IPS DF 4.7 (cell line): ENCODE data around the gene WNT8A.
A peak's percentile ranks its signal among the peaks of the same experiment; 100 is the strongest.

Experiments
- DNase-seq: peaks from one replicate; pipeline ENCODE4 v3.0.0-alpha.2; 2013; ENCODE audit warnings: low spot score; ENCODE audit errors: extremely low read depth

WNT8A gene

DNA sequence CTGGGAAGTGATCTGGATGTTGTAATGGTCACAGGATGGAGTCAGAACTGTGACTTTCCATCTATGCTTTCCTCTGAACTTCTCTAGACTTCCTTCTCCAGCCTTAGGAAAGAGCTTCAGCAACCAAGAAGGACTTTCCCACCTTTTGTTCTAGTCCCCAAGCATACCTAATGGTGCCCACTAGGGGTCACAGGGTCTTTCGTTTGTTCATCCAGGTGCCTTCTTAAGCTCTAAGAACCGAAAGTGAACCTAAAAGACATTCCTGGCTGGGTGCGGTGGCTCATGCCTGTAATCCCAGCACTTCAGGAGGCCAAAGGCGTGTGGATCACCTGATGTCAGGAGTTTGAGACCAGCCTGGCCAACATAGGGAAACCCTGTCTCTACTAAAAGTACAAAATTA is 1.8 kb upstream of the WNT8A start:
- DNase-seq: no peak

DNA sequence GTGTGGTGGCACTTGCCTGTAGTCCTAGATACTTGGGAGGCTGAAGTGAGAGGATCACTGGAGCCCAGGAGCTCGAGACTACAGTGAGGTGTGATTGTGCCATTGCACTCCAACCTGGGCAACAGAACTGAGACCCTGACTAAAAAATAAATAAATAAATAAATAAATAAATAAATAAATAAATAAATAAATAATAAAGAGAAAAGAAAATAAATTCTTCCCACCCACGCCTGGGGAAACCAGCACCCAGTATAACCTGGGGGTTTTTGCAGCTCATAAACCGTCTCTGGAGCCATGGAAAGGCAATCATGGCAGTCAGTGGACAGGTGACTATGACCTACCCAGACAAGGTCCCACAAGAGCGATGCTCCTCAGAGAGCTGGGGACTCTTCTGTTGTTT is 7.9 kb downstream of the WNT8A start:
- no peak for DNase-seq

DNA sequence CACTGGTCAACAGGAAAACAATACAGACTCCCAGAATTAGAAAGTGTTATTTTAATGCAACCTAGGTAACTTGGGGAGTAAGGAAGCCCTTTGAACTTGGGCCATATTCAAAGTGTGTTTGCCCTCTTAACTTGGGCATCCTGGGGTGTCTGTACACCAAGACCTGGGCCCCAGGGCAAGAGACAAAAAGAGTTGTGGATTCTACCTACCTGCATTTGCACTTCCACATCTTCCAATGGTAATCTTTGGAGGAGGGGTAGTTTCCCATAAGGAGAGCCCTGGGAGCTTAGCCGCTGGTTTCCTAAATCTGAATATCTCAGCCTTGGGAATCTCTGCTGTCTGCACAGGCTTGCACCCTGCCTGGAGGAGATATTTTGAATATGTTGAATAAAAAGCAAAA is 8.5 kb downstream of the WNT8A start:
- no peak for DNase-seq

DNA sequence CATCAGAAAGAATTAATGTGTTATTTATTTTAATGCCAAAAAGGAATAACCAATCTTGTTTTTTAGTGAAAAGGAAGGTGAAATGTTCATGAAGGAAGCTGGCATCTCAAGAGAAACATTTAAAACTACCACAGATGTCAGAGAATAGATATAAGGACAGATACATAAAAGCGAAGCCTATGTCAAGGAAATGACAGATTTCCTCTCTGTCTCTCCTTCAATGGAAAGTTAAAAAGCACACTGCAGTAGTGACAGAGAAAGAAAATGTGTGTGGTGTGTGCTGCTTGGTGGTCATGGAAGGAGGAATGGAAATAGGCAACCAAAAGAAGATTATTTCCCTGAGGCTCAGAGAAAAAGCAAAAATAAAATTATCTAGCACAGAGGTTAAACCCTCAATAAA is 9.2 kb downstream of the WNT8A start:
- DNase-seq: no peak

DNA sequence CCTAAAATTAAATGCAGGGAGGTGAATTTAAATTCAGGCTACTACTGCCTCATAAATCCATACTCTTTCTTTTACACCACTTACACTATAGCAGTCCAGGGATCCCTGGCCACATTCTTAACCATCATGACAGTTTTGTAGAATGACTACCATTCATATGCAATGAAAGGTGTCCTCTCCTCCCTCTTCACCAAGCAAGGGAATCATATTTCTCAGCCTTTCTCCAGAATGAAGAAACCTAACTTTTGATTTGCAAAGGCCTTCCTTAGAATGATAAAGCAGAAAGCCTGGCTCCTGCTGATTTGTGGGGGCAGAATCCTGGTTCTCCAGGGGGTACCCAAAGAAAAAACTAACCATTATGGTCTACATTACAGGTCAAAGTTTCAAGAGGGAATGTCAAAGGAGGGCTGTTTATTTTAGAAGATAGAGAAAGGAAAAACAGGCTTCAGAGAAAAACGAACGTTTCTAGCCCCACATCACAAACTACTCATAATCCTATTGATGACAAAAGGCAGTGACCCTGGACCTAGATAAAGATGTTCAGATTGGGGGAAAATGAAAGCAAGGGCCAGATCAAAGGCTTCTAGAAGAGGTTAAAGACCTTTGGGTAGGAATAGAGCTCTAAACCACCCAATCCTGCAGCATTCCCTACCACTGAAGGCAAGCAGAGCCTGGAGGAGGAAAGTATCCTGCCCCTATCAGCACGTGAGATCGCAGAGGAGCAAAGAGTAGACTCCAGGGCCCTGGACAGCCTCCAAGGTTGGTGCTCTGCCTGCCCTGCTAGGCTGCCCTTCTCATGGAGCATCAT is 11.5 kb downstream of the WNT8A start:
- peak; percentile 66 for DNase-seq

DNA sequence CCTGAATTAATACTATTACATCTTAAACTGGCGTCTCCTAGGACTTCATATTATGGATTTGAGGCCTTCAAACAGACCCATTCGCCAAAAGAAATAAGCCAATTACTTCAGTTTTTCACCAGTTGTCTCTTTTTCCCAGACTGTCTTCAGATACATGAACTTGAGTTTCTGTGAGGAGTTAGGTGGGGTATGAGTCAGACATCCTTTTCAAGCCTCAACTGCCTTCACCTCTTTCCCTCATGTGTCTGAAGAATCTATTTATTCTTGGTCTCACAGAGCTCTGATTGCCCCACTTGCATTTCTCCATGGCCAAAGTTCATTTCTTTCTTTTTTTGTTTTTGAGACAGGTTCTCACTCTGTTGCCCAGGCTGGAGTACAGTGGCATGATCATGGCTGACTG is 12.5 kb downstream of the WNT8A start:
- DNase-seq: no peak

DNA sequence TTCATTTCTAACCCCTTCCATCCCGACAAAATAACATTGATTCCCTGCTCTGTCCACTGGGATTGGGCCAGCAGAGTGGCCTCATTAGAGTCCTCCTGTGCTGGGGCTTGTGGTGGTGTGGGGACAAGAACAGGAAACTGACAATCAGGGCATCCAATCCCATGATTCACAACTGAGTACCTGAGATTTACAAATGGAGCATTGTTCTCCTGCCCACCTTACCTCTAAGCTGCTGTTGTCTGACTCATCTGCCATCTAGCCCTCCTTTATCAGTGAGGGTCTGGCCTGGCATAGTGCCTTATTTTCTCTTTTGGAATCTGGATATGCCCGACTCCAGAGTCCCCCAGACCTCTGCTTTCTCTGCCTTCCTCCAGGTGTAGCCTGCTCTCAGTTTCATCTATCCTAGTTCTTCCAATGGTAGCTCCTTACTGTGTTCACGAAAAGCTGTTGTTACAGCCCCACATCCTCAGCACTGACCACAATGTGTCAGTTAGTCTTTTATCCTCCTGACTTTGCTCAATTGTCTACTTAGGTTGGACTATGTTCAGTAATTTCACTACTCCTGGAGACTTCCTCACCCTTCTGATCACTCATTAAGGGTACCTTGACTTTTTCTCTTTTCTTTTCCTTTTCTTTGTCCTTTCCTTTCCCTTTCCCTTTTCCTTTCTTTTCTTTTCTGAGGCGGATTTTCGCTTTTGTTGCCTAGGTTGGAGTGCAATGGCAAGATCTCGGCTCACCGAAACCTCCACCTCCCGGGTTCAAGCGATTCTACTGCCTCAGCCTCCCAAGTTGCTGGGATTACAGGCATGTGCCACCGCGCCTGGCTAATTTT is 13.4 kb downstream of the WNT8A start:
- DNase-seq: no peak

DNA sequence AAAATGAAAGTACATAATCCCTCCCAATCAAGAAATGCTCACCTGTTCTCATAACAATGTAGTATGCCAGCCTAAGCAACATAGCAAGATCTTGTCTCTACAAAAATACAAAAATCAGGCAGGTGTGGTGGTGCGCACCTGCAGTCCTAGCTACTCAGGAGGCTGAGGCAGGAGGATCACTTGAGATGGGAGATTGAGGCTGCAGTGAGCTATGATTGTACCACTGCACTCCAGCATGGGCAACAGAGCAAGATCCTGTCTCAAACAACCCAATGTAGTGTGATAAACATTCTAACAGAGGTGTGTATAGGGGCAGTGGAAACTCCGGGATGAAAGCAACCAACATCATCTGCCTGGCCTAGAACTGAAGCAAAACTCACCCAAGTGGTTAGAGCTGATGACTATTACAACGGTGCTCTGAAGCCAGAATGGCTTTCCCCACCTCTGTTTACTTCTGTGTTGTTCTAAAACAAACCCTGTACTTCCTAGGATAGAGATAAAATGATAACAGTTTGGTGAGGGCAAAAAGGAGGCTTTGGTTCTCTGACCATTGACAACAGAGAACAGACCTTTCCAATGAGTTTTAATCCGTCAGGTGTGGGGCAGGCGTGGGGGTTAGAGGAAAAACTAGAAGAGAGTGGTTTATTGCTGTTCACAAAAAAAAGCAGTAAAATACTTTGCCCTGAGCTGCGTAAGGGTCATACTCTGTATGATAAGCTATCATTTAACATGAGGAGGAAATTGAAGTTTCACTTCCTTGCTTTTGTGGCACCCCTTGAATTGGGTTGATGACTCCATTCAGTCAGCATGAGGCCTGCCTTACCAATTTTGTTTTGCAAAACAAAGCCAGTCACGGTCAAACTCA is 18.9 kb downstream of the WNT8A start:
- DNase-seq: no peak

DNA sequence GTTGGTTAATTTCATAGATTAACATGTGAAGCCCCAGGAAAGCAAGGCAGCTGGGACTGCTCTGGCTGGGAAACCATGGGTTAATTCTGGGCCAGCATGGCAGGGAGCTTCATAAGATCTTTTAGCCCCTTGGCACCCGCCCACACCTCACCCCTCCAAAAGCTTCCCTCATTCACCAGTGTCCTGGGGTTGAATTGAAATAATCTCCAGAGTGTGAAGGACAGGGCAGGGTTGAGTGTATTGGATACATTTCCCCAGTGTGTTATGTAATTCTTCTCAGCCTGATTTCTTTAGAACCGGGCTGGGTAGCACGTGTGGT is 19.4 kb downstream of the WNT8A start:
- no peak for DNase-seq

DNA sequence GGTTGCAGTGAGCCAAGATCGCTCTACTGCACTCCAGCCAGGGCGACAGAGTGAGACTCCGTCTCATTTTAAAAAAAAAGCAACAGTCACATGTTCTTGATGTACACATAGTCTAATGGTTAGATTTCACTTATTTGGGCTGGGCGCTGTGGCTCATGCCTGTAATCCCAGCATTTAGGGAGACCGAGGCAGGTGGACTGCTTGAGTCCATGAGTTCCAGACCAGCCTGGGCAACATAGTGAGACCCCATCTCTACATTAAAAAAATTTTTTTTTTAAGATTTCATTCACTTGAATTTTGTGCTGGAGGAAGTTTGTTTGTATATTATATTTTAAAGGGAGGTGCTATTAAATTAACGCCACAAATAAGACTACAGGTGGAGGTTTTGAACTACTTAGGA is 21.9 kb downstream of the WNT8A start:
- no peak for DNase-seq

DNA sequence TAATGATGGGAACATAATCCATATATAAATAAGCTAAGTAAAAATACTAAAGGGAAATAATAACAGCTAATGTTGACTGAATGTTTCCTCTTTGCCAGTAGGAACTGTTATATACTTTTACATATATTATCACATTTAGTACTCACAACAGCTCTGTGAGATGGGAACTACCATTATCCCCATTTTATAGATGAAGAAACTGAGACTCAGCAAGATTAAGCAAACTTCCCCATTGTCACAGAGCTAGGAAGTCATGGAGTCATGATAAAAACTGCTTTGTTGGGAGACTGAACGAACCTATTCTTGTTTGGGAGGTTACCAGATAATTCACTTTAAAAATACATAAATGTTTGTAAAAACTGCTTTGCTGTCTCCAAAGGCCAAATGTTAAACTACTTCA is 23.4 kb downstream of the WNT8A start:
- no peak for DNase-seq

DNA sequence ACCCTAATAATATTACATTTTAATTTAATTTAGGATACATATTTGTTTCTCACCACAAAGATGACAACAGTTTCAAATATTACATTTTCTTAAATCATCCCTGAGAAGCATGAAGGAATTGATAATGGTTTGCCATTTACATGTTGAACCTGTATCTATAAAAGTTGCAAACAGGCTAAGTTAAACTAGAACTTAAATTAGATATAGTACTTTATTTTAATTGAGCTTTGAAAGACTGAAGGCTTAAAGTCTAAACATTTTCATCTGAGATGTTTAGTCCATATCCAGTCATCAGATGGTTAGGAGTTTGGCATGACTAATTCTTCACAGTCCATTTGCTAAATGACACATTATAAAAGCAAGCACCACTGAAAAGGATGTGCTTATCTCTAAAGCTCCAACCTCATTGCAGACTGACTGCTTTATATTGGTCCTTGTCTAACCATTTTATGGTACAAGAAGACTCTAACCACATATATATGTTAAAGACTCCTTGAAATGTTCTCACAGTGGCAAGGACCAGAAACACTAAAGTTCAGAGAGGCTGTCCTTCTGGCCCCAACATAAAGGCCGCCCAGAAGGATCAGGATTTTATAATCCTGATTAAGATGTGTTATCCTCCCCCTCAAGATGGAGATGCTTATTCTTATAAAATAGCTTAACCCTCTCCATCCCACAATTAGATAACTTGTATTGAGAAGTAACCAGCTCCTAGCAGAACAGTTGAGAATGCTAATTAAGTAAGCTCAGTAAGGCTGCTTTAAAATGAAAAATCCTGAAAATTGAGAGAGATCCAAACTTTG is 25.8 kb downstream of the WNT8A start:
- DNase-seq: no peak

DNA sequence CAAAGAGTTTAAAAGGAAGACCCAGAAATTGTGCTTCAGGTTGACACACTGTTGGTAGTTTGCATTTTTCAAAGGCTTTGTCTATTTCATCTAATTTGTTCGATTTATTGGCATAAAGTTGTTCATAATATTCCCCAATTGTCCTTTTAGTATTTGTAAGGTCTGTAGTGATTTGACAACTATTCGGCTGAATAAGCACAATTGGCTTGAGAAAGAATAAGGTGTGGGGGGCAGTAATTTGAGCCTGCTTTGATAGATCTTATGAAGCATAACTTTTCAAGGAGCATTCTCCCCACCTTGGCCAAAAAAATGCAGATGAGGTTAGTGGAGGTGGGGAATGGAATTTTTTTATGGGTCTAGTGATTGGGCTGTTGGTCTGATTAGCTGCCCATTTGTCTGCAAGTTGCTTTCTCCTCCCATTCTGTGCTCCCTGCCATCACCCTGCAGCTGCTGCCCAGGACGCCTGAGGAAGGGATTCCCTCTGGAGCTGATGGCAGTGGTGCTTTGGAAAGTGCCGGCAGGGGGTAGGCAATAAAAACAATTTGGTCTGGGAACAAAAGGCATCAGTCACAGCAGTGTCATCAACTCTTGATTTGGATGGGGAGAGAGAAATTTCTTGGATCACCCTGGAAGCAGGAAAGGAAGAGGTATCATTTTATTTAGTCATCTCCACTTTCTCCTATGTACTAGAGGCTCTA is 26.6 kb downstream of the WNT8A start:
- no peak for DNase-seq

DNA sequence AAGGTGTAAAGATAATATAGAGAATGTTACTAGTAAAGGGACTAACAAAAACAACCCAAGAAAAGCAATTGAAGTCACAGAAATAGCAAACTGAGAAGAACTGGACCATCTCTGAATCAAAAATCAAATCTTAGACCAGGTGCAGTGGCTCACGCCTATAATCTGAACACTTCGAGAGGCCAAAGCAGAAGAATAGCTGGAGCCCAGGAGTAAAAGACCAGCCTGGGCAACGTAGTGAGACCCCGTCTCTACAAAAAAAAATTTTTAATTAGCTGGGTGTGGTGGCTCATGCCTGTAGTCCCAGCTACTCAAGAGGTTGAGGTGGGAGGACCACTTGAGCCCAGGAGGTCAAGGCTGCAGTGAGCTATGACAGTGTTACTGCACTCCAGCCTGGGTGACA is 27.3 kb downstream of the WNT8A start:
- no peak for DNase-seq

DNA sequence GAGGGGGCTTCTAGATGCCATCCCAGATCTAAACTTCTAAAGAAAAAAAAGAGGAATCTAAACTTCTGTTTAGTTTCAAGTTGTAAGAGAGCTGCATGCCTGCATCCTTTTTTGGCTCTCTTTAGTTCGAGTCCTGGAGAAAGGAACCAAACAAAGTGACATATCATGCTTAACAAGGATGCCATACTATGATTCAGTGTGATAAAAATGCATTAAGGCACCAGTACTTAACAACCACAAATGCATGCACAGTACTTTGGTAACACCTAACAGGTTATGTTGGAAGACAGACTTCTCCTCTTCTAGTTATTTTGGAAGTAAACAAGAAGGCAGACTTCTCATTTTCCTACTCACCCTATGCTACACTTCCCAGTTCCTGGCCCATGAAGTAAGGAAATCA is 28.1 kb downstream of the WNT8A start:
- DNase-seq: no peak

DNA sequence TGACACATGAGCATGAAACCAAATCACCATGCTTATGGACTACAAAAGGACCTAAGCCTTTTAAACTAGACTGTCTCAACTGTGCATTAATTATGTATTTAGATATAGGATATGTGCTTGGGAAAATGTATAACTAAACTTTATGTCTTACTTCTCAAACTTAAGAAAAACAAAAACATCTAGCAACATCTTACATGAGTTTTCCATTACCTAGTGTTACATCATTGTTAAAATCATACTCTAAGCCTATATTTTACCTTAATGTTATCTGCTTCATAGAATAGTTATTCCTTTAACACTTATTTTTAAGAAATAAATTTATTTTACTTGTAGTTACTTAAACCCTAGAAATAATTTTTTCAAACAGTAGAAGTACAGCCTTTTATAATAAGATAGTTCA is 31.4 kb downstream of the WNT8A start:
- no peak for DNase-seq

DNA sequence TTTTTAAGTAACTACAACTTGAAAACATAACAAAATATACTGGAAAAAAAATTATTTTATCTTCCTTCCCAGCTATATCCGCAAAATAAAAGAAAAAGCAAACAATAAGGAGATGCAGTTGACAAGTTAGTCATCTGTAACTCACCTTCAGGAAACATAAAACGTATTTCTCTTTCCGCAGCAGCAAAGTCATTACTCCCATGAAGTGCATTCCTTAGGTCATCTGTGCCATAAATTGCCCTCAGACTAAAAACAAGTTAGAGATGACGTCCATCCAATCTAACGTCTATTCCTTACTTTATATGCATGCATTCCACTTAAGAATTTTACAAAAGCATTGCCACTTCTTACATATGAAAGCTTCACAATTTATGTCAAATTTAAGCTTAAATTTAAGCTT is 44.5 kb downstream of the WNT8A start:
- no peak for DNase-seq

DNA sequence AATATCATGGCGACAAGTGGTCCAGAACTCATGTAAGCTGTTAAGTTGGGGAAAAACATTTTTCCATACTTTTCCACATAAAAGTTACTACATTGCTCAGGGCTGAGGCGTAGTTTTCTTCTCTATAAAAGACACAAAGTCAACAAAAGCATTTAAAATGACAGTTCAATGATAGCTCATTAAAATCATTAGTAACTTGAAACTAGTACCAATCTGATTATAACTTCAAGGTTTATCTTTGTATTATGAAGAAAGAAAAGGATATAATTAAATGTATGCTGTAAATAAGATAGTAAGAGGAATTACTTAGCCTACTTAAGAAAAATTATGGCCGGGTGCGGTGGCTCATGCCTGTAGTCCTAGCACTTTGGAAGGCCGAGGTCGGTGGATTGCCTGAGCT is 45.5 kb downstream of the WNT8A start:
- DNase-seq: no peak

DNA sequence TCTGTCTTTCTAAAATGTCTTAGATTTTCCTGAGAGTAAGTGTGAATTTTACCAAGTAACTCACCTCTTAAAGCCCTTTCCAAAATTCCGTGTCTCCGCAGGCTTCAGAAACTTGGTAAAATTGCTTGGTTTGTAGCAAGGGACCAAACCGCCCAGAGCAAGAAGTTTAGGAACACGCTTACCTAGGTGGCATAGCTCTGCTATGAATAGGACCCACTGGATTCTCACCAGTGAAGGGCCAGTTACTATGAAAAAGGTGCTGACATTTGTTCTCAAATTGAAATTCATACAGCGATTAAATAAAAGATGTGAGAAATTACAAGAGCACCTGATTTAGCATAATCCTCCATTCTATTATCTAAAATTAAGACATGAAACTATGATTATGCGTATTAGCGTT is 48.7 kb downstream of the WNT8A start:
- DNase-seq: no peak

DNA sequence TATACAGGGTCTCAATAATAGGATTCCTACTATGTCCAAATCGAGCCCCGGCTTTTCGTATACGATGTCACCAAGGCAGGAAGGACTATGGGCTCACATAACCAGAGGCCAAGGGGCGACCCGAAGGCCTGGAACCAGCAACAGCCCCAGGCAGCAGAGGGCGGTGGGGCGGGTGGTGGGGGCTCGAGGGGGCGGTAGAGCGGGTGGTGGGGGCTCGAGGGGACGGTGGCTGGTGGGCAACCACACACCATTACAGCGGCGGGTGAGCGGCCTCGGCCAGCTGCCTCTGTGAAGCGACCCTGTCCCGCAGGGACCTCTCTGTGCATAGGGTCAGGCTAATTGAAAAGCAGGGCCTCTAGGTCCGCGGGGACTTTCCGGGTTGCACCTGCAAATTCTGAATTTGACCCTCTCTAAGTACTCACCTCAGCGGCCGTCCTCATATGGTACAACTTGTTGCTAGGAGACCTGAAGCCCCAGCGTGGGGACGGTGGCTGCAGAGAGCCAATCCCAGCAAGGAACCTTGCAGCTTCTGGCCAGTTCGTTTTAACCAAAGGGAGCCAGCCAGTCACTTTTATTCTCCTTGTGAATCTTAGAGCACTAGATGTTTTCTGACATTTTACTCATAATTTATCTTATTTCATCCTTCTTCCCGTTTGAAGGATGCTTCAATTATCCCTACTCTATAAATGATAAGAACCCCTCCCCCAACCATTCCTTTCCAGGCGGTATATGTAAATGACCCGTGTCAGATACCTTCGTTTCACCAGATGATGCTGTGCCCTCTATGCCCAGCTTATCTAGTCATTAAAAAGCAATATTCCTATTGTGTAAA is 55.3 kb downstream of the WNT8A start, which contains the start of gene NME5:
Gene NME5 (minus strand): TSS at position 480 of the 832 bp plus-strand sequence. CDS start 648 bp downstream, outside the sequence.
- DNase-seq: peak; percentile 30
